HCT116 (cell line): ENCODE measurements around the gene ARHGEF25. TPM values are rescaled to one million over a fixed set of nuclear protein-coding genes. Genes with fewer than 3 reads are reported as not detected.

Experiments used
- ATAC-seq: fragments of 200-7000 bp; cut with Tn5 transposase; 2 replicates; pipeline ENCODE4 v1.9.1; 2020; ENCODE audit warnings: mild to moderate bottlenecking, moderate library complexity
- BruUV-seq: library from RNA; stranded (reverse); fragments of 400-500 nt; replicated peaks from 2 replicates; lab custom pipeline; 2021; lab: Mats Ljungman, UMichigan
- CTCF ChIA-PET: fragments of 300-600 bp; sonication (Branson Sonifier 250); formaldehyde crosslinking; loops from one replicate; lab custom pipeline; 2021; ENCODE audit warnings: antibody characterized with exemption; lab: Charles Lee
- POLR2A ChIA-PET: fragments of 300-600, 350-600 bp; sonication (Branson Sonifier 250); formaldehyde crosslinking; loops from one replicate; lab custom pipeline; 2021; ENCODE audit warnings: antibody characterized with exemption; lab: Charles Lee
- RAD21 ChIA-PET, 2 experiments: fragments of 300-600 bp; sonication (Branson Sonifier 250); formaldehyde crosslinking; loops; one replicate each; lab custom pipeline; 2023; ENCODE audit warnings: low total read pairs in 2 of 2; ENCODE audit not compliant: uncharacterized antibody in 2 of 2, unreplicated experiment in 2 of 2, low non-redundant PET in 1 of 2; lab: Charles Lee
- DNase-seq: peaks from one replicate; pipeline ENCODE4 v3.0.0-alpha.2; 2010; ENCODE audit warnings: low read depth, low spot score
- H2AFZ ChIP-seq: fragments of 200-600 bp; shearing (Covaris generic), sonication (generic); 2 replicates; pipeline ENCODE4 v1.6.1; 2017; ENCODE audit warnings: low read depth, mixed run types, mixed read lengths, antibody characterized with exemption, low read length; ENCODE audit not compliant: poor library complexity, severe bottlenecking
- H3K27ac ChIP-seq: 2 replicates; pipeline ENCODE4 v1.5.1; 2012; ENCODE audit warnings: low read depth, low read length
- H3K27me3 ChIP-seq: fragments of 200-600 bp; sonication (generic); 2 replicates; pipeline ENCODE4 v1.6.1; 2016; ENCODE audit warnings: mixed run types, low read length, mixed read lengths; ENCODE audit not compliant: insufficient read depth
- H3K36me3 ChIP-seq, 2 experiments: fragments of 200-500 bp in 1 of 2; fragments of 200-600 bp in 1 of 2; sonication (Bioruptor generic) in 1 of 2; sonication (generic) in 1 of 2; 2 replicates each; pipeline versions ENCODE4 v1.5.1 to v1.6.1; 2014 to 2016; ENCODE audit warnings: low read length in 2 of 2, inconsistent platforms in 1 of 2, mixed read lengths in 1 of 2, mixed run types in 1 of 2; ENCODE audit not compliant: insufficient read depth in 2 of 2, control insufficient read depth in 1 of 2
- H3K4me1 ChIP-seq, 2 experiments: fragments of 200-600 bp in 1 of 2; sonication (generic) in 1 of 2; 2 replicates each; pipeline versions ENCODE4 v1.5.1 to v1.6.1; 2012 to 2017; ENCODE audit warnings: low read length in 2 of 2, inconsistent platforms in 1 of 2, mild to moderate bottlenecking in 1 of 2, mixed read lengths in 1 of 2, mixed run types in 1 of 2, moderate library complexity in 1 of 2; ENCODE audit not compliant: insufficient read depth in 2 of 2, control insufficient read depth in 1 of 2
- H3K4me2 ChIP-seq: fragments of 200-600 bp; sonication (generic); 2 replicates; pipeline ENCODE4 v1.6.1; 2017; ENCODE audit warnings: mixed run types, low read length, mixed read lengths
- H3K4me3 ChIP-seq, 2 experiments: fragments of 200-600 bp in 1 of 2; sonication (generic) in 1 of 2; replicated peaks in 1 of 2; 2 replicates each; pipeline ENCODE4 v1.5.1; 2011 to 2016; ENCODE audit warnings: low read length in 2 of 2, control low read depth in 1 of 2, low read depth in 1 of 2, mild to moderate bottlenecking in 1 of 2, mixed read lengths in 1 of 2, mixed run types in 1 of 2
- H3K79me2 ChIP-seq: fragments of 200-600 bp; sonication (generic); 2 replicates; pipeline ENCODE4 v1.6.1; 2017; ENCODE audit warnings: mild to moderate bottlenecking, mixed run types, low read length, moderate library complexity, mixed read lengths; ENCODE audit not compliant: insufficient read depth
- H3K9ac ChIP-seq: fragments of 200-600 bp; sonication (generic); 2 replicates; pipeline ENCODE4 v1.6.1; 2016; ENCODE audit warnings: low read length, mixed read lengths
- H3K9me2 ChIP-seq: fragments of 200-600 bp; sonication (generic), shearing (Covaris generic); 2 replicates; pipeline ENCODE4 v1.6.1; 2017; ENCODE audit warnings: mixed run types, mild to moderate bottlenecking, moderate library complexity; ENCODE audit not compliant: insufficient read depth
- H3K9me3 ChIP-seq, 2 experiments: fragments of 200-500 bp in 1 of 2; fragments of 200-600 bp in 1 of 2; sonication (Bioruptor generic) in 1 of 2; sonication (generic) in 1 of 2; 2 replicates each; pipeline ENCODE4 v1.6.1; 2014 to 2017; ENCODE audit warnings: low read length in 2 of 2, mixed read lengths in 2 of 2, inconsistent platforms in 1 of 2, low read depth in 1 of 2, mild to moderate bottlenecking in 1 of 2, mixed run types in 1 of 2, moderate library complexity in 1 of 2; ENCODE audit not compliant: control insufficient read depth in 1 of 2, insufficient read depth in 1 of 2
- H4K20me1 ChIP-seq: fragments of 200-600 bp; sonication (generic), shearing (Covaris generic); 2 replicates; pipeline ENCODE4 v1.6.1; 2017; ENCODE audit warnings: mixed run types, mild to moderate bottlenecking, moderate library complexity; ENCODE audit not compliant: insufficient read depth
- ATF3 ChIP-seq: IDR thresholded peaks from 2 replicates; pipeline ENCODE4 v1.6.1; 2012
- CEBPB ChIP-seq: IDR thresholded peaks from 2 replicates; pipeline ENCODE4 v1.6.1; 2012; ENCODE audit warnings: low read depth
- ELF1 ChIP-seq: IDR thresholded peaks from 2 replicates; pipeline ENCODE4 v1.6.1; 2012; ENCODE audit warnings: low read depth, borderline replicate concordance
- EZH2phosphoT487 ChIP-seq: fragments of 200-600 bp; IDR thresholded peaks from 2 replicates; pipeline ENCODE4 v1.6.1; 2018; ENCODE audit warnings: antibody characterized with exemption, borderline replicate concordance
- FOSL1 ChIP-seq: IDR thresholded peaks from 2 replicates; pipeline ENCODE4 v1.6.1; 2012; ENCODE audit warnings: low read depth
- POLR2A ChIP-seq: IDR thresholded peaks from 2 replicates; pipeline ENCODE4 v1.7.0; 2011; ENCODE audit warnings: borderline replicate concordance; ENCODE audit not compliant: insufficient read depth, insufficient read length; ENCODE audit errors: extremely low read depth
- POLR2AphosphoS5 ChIP-seq: IDR thresholded peaks from 2 replicates; pipeline ENCODE4 v1.6.1; 2011; ENCODE audit warnings: mild to moderate bottlenecking, low read depth, low read length, moderate library complexity
- RAD21 ChIP-seq: IDR thresholded peaks from 2 replicates; pipeline ENCODE4 v1.6.1; 2012; ENCODE audit warnings: low read depth, mild to moderate bottlenecking
- REST ChIP-seq: IDR thresholded peaks from 2 replicates; pipeline ENCODE4 v1.6.1; 2012; ENCODE audit warnings: low read depth
- SIN3A ChIP-seq: IDR thresholded peaks from 2 replicates; pipeline ENCODE4 v1.6.1; 2012; ENCODE audit warnings: low read depth
- SP1 ChIP-seq: IDR thresholded peaks from 2 replicates; pipeline ENCODE4 v1.6.1; 2012; ENCODE audit warnings: low read depth
- TCF7L2 ChIP-seq: IDR thresholded peaks from 2 replicates; pipeline ENCODE4 v1.7.0; 2011; ENCODE audit warnings: borderline replicate concordance, inconsistent platforms; ENCODE audit not compliant: insufficient read depth, insufficient read length; ENCODE audit errors: extremely low read depth
- YY1 ChIP-seq: IDR thresholded peaks from 2 replicates; pipeline ENCODE4 v1.6.1; 2011; ENCODE audit warnings: low read length, low read depth, moderate library complexity, mild to moderate bottlenecking; ENCODE audit not compliant: insufficient replicate concordance; ENCODE audit errors: extremely low read depth
- ZBTB33 ChIP-seq: IDR thresholded peaks from 2 replicates; pipeline ENCODE4 v1.6.1; 2011; ENCODE audit warnings: mild to moderate bottlenecking, low read length, moderate library complexity; ENCODE audit not compliant: insufficient replicate concordance; ENCODE audit errors: extremely low read depth
- ZNF274 ChIP-seq: fragments of 200-500 bp; sonication (Bioruptor generic); IDR thresholded peaks from 2 replicates; pipeline ENCODE4 v1.6.1; 2014; ENCODE audit warnings: mild to moderate bottlenecking, low read depth, low read length, inconsistent platforms
- intact Hi-C: fragments of 100-400 bp; cut with micrococcal nuclease; formaldehyde crosslinking; loops from 2 replicates; pipeline ENCODE4 v1.10.0; 2022
- total RNA-seq: library from RNA; stranded (reverse); gene quantifications from one replicate; pipeline ENCODE4 v1.2.1, GENCODE V29; 2021; ENCODE audit not compliant: unreplicated experiment

The ARHGEF25 gene
- total RNA-seq, 1 experiment from 2014 or later = 3.6 TPM

- H3K27me3 ChIP-seq = no peaks in the 10 kb centered on the region
- H3K4me2 ChIP-seq = no peak overlapping the region
- H3K4me1 ChIP-seq = peaks cover 3 to 8% of the 10 kb centered on the region in 2 experiments; a peak in 3 of 4 replicates
- no peaks in the 10 kb centered on the region; a peak in 1 of 4 replicates for H3K36me3 ChIP-seq
- no peak overlapping the region for H3K9ac ChIP-seq
- ChIA-PET POLR2A (no interaction called here), CTCF (no interaction called here), RAD21 (no interaction called here)
- intact Hi-C loops = no loop called here
- no peaks in the 10 kb centered on the region for H3K9me3 ChIP-seq
- no TSS peak for BruUV-seq
- H3K27ac ChIP-seq = no peak overlapping the region
- H3K4me3 ChIP-seq = no peak overlapping the region
- ATAC-seq (no peak), DNase-seq (no peak)
- TF ChIP-seq TCF7L2 (no peak), SIN3A (no peak), ZNF274 (no peak), EZH2phosphoT487 (no peak), REST (no peak), RAD21 (no peak), CEBPB (no peak), ATF3 (no peak), ZBTB33 (no peak), FOSL1 (no peak), POLR2AphosphoS5 (no peak), ELF1 (no peak), POLR2A (no peak), SP1 (no peak), YY1 (no peak)
- no peaks in the 10 kb centered on the region for H3K79me2 ChIP-seq
- H2AFZ ChIP-seq = no peak overlapping the region
- no peaks in the 10 kb centered on the region for H3K9me2 ChIP-seq
- H4K20me1 ChIP-seq = no peaks in the 10 kb centered on the region
Measured at GRCh38 chr12:57586128-57586527, 25.1 kb upstream of the ARHGEF25 start.
